Amniotic stem cell (primary cell): ENCODE data around the gene ALPI.
"Not testable (repeated sequence)": the region's sequence is repeated elsewhere in the genome, so short reads cannot be mapped to it uniquely, and the experiment has no call there.

ENCODE experiments used
- DNase-seq: peaks from one replicate; lab custom pipeline; 2025; lab: John Stamatoyannopoulos, UW

ALPI gene

DNA sequence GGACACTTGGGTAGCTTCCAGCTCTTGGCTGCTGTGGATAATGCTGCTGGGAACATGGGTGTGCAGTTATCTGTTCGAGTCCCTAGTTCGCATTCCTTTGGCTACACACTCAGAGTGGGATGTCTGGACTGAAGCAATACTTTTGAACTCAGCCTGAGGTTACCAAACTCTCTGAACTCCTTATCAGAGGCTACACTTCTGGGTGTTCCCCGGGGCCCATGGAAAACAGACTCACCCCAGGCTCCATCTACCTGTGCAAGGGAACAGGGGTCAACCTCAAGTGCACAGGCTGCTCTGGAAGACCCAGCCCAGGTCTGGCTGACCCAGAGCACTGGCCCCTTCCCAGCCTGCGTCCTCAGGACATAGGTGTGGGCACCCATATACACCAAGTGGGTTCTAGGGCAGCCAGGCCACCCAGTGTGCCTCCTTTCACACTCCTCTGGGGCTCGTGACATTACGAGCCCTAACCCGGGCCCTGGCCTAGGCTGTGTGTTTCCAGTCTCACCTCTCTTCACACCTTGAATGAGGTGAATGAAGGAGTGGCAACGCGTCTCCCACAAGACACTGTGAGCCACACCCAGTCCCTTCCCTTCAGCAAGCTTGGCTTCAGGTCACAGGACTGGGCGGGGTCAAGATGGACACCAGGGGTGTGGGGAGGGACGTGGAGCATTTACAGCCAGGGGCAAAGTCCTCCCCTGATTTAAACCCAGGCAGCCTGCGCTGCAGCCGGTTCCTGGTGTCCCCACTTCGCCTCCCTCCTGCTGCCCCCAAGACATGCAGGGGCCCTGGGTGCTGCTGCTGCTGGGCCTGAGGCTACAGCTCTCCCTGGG is at the start of gene ALPI:
TSS of gene ALPI (plus strand) at position 728 of the 830 bp plus-strand sequence. CDS start at position 775, 47 bp downstream.
- DNase-seq = no peak

DNA sequence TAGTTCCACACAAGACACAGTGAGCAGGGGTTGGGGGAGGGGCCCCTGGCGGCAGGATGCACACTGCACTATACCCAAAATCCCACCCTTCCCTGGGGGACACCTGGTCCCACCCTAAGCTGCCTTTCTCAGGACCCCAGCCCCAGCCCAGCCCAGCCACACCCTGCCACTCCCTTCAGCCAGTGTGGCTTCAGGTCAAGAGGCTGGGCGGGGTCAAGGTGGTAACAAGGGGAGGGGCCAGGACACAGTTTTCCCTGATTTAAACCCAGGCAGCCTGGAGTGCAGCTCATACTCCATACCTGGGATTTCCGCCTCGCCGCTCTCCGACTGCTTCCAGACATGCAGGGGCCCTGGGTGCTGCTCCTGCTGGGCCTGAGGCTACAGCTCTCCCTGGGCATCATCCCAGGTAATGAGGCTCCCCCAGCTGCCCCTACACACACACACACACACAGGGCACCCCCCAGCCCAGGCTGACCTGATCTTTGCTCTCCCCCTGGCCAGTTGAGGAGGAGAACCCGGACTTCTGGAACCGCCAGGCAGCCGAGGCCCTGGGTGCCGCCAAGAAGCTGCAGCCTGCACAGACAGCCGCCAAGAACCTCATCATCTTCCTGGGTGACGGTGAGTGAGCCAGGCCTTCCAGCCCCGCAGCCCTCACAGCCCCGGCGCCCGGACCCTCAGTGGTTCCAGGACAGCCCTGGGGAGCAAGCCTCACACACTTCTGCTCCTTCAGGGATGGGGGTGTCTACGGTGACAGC is 49.2 kb upstream of the ALPI start, which contains the start of gene ALPG:
TSS of gene ALPG (plus strand) at position 289 of the 755 bp plus-strand sequence. CDS start at position 340, 51 bp downstream.
- no peak for DNase-seq

DNA sequence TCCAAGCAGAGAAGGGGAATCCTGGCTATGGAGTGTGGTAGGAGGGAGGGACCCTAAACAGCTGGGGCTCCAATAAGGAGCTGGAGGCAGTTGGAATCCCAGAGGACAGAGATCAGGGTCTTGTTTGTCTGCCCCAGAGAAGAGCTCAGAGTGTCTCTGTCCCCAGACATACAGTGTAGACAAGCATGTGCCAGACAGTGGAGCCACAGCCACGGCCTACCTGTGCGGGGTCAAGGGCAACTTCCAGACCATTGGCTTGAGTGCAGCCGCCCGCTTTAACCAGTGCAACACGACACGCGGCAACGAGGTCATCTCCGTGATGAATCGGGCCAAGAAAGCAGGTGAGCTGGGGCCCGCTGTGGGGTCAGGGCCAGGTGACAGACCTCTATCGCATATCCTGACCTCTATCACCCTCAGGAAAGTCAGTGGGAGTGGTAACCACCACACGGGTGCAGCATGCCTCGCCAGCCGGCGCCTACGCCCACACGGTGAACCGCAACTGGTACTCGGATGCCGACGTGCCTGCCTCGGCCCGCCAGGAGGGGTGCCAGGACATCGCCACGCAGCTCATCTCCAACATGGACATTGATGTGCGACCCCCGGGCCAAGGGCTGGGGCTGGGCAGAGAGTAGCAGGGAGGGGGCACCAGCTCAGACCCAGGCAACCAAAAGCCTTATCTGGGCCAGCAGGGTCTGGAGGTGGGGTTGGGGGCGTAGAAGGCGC is 48.4 kb upstream of the ALPI start:
- not testable (repeated sequence) for DNase-seq

DNA sequence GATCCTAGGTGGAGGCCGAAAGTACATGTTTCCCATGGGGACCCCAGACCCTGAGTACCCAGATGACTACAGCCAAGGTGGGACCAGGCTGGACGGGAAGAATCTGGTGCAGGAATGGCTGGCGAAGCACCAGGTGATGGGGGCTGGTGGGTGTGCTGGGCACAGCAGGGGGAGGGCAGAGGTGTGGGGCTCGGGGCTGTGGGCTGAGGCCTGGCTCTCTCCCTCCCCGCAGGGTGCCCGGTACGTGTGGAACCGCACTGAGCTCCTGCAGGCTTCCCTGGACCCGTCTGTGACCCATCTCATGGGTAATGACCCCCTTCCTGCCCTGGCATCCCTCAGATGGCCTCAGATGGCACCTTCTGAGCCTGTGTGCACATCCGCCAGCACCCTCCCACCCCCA is 47.7 kb upstream of the ALPI start:
- not testable (repeated sequence) for DNase-seq

DNA sequence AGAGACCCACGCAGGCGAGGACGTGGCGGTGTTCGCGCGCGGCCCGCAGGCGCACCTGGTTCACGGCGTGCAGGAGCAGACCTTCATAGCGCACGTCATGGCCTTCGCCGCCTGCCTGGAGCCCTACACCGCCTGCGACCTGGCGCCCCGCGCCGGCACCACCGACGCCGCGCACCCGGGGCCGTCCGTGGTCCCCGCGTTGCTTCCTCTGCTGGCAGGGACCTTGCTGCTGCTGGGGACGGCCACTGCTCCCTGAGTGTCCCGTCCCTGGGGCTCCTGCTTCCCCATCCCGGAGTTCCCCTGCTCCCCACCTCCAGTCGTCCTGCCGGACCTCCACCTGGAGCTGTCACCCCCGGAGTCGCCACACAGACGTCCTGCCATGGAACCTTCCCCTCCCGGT is 46.3 kb upstream of the ALPI start:
- not testable (repeated sequence) for DNase-seq

DNA sequence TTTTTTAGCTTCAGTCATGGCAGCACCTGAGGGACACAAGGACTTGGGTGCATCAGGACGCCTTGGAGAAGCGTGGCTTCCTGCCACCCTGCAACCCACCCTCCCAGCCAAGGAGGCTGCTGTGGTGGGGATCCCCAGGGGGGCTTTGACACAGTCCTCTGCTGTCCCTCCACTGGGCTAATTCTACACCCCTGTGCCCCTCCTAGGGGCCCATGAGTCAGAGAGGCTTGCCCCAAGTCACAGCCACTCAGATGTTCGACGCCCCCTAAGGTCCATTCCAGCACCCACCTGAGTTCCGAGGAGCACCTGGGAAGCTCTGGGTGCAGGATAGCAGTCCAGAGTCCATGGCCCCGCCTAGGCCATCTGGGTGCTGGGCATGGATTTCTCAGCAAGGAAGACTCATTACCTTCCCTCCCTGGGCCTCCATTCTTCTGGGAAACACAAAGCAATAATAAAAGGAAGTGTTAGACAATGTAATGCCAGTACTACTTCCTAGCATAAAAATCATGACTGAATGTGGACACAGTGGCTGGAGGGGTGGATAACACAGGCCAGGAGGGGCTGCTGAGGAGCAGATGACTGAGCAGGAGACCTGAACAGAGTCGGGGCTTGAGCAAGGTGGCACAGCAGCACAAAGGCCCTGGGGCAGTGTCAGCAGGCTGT is 45.6 kb upstream of the ALPI start:
- DNase-seq = no peak

DNA sequence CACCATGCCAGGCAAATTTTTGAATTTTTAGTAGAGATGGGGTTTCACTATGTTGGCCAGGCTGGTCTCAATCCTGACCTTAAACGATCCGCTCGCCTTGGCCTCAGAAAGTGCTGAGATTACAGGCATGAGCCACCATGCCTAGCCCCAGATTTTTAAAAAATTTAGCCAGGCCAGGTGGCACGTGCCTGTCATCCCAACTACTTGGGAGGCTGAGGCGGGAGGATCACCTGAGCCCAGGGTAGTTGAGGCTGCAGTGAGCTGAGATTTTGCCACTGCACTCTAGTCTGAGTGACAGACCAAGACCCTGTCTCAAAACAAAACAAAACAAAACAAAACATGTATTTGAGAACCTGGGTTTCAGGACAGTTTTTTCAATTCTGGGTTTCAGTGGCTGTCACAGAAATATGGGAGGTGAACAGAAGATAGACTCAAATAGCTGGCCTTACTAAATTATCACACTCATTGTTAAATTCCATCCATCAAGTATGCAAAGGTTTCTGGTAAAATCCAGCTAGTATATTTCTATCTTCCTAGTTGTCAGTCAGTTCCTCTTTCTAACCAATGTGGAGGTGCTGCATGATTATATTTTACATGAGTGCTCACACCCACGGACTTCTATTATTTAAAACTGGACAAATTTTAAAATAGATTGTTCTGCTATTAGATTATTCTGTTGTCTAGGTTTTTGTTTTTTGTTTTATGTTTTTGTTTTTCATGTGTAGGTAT is 43.9 kb upstream of the ALPI start:
- no peak for DNase-seq

DNA sequence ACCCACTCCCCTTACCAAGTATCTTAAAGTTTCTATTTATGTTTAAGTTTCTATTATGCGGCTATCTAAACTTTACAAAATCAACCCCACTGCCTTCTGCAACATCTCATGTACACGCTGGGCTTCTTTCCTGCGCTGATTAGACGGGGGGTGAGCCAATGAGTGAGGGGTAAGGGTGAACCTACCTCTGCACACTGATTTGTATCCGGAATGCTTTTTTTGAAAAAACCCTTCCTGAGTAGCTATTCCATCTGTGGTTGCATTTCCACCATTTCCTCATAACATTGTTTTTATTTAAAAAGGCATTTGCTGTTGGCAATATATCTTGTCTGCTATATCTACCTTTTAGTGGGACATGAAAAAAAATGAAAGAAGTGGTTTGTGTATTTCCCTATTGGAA is 43.0 kb upstream of the ALPI start:
- no peak for DNase-seq

DNA sequence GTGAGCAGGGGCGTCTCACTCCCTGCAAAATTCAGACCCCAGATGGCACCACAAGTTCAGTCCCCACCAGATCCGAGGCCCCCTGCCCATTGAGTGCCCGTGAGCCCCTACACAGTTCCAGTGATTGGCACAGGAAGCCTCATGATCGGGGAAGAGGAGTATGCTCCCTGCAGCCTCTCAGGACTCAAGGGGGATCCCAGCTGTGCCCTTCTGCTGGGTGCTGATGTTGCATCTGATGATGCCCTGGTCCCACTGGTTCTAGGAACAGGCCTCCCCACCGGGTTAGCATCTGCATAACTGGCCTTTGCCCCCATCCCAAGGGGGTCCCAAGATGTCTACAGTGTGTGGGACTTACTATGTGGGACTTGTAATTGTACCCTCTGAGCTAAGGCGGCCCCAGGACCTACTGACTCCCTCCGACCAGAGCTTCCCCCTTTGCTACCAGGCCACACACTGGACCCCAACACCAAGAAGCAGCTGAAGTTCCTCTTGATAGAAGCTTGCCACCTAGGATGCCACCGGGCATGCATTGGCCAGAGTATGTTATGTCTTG is 40.7 kb upstream of the ALPI start:
- DNase-seq = no peak

DNA sequence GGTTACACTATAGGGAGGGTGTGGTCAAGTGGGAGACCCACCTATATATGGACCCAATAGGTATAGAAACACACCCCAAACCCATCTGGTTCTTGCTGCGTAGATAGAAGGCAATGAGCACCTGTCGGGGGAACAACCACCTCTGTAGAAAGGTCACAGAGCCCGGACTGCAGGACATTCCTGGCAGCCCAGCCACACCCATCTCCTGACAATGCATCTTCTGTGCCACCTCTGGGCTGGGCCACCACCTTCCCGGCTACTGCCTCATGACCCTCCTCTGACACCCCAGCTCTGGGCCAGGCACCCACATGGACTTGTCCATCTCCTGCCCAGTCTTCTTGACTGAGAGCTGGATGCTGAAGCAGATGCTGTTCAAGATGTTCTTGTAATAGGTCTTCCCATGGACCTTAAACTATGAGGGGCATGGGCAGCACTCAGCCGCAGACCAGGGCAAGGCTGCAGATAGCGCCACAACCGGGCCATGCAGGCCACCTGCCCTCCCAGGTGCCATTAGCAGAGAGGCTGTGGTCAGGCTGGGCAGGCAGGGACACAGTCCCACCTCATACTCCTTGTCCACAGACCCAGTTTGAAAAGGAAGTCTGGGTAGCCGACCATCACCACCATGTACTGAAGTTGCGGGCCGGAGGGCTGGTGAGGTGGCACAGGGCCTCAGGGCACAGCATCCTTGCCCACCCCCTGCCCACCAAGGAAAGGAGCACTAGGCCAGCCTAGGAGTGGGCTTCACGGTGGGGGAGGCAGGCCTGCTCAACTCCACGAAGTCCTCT is 40.0 kb upstream of the ALPI start:
- no peak for DNase-seq

DNA sequence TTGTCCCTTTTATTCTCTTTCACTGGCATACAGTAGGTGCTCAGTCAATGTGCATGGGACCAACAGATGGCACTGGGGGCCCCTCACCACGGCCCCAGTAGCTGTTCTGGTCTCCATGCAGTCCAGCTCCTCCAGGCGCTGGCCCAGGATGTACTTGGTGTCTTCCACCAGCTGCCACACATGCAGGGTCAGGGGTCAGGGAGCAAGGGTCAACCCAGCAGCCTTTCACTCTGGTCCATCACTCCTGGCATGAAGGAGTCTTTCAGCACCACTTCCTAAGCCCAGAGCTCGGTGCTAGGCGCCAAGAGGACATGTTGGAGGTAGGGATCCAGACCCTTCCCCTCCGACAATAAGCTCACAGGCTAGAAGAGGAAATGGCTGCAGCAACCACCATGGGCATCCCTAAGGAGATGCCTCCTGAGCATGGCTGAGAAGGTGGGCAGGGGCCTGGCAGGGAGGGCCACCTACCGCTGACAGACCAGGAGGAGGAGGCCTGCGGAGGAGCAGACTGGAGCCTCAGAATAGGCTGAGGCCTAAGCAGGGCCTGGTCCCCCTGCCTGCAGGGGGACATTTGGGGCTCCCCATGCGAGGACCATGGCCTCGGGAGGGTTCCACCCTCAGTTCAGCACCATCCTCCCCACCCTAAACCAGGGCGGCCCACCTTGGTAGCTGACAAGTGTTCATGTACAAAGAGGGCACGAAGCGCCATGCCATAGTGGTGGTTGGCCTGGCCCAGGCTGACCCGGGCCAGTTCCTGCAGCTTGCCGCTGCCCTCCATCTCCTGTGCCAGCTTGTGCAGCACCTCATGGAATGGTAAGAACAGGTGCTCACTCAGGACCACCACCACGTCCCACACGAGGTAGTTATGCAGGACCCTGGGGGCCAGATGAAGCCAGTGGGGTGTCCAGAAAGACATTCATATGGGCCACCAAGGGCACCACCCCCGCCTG is 39.2 kb upstream of the ALPI start:
- DNase-seq = no peak

DNA sequence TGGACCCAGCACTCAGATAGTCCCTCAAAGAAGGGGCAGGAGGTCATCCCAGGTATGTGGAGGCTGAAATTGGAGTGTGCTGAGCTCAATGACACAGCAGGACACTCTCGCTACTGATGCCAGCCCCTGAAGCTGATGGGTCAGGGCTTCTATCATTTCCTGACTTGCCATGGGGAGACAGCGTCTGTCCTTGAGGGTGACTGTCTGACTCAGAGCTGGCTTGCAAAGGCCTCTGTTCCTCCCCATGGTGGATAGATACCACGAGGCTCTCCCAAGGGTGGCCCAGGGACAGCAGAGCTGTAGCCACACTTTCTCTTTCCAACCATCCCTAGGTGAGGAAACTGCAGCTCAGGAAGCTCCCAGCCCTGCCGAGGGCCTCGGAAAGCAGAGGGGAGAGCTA is 38.5 kb upstream of the ALPI start:
- DNase-seq = no peak

DNA sequence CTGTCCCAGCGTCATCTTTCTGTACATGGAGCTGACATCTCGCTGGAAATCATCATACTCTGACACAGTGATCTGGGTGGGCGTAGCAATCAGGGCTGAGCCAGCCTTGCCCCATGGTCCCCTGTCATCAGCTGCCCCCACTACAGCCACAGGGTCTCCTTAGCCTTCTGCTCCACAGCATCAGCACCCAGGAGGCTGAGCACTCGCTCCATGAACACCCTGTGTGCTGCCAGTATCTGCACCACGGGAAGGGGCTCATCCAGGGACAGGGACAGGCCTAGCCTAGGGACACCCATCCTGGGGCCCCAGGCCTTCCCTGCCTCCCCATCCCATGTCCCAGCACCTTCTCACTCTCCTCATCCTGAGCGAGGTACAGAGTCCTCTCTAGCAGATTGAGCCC is 37.9 kb upstream of the ALPI start:
- DNase-seq = no peak

DNA sequence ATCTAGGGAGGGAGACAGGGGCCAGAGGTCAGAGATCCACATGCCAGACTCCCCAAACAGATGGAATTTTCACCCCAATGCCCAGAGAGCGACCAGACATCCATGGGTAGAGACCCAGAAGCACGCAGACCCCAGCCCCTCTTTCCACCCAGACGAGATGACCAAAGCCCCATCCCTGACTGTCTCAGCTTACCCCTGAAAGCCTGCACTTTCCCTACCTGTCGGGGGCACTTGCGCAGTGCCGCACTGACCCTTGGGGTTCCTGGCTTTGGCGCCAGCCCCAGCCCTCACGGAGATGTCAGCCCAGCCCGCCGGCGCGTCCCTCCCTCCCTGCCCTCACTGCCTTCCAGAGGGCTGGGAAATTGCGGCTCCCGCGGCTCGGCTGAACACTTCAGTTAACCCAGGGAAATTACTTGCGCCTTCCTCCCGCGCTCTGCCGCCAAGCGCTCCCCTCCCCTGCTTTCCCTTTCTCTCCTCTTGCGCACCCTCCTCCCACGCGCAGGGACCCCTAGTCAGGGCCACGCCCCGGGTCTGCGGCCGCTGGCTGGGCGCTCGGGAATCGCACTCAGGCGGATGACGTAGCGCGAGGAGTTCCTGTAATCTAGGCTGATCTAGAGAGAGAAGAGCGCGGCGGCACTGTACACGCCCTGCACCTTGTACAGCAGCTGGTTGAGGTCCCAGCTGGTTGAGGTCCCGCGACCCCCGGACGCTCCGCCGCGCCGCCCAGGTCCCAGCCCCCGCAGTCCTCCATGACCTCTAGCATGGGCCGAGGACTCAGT is 37.3 kb upstream of the ALPI start:
- DNase-seq = no peak

DNA sequence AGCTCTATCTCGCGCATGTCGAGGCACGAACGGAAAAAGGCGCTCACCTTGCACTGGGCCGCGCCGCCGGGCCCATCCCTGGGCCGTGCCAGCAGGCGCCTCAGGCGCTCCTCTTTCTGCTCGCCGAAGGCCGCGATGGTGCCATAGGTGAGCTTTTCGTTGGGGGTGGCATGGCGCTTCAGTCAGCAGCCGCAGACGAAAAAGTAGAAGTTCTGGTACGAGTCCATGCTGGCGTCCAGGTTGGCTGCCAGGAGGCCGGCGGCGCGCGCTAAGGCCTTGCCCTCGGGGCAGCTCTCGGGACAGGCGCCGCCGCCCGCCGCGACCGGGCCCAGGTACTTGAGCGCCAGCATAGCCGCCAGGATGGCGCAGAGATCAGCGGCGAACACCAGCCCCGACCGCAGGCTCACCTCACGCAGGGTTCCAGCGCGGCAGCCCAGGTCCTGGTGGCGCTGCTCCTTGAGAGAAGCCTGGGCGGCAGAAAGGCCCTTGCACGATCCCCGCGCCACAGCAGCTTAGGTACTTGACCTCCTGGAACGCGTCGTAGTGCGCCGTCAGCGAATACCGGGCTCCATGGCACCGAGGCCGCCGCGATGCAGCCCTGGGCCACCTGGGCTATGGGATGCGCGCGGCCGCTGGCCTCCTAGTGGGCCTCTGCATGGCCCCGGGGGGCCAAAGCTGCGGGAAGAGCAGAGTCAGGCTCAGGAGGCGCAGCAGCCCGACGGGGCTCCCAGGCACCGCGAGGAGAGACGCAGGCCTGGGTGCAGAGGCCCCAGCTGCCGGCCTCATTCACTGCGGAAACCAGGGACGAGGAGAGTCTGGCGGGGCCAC is 36.5 kb upstream of the ALPI start:
- DNase-seq = no peak

DNA sequence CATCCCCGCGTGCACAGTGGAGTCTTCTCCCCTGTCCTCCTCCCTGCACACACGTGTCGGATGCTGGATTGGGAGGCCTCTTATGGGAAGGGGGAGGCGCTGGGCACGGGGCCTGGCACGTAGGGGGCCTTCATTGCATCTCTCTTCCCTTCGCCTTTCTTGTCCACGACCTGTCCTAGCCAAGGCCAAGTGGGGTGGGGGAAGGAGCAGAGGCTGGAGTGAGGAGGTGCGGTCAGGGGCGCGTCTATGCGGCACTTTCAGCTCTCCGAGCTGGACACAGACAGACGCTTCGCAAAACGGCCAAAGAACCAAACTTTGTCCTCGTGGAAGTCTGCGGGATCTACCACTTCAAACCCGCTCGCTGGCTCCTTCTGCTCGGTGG is 35.9 kb upstream of the ALPI start:
- no peak for DNase-seq

DNA sequence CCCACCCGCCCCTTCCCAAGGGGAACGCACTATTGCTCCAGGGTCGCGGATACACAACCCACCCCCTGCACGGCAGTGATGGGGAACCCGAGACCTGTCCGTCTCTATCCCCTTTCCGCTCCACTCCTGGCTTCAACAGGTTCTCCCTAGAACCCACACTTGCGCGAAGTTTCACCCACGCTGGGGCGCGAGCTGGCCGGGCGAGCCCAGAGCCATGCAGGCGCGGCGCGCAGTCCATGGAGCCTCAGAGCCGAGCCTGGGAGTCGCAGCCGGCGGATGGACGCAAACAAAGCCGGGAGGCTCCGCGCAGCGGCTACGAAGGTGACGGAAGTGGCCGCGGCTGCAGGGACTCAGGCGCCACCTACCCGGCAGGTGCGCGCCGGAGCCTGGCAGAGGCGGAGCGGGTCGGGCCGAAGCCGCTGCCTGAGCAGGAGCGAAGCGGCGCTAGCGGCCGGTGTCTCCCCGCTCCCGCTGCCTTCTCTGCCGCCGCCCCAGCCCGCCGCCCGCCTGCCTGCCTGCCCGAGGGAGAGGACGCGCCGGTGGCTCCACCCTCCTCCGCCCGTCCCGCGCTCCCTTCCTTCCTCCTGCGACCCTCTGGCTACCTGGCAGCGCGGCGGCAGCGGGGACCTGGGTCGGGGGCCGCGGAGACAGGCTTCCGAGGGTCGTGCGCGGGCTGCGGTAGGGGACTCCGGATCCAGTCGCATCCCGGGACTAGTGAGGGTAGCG is 35.3 kb upstream of the ALPI start:
- DNase-seq = no peak
